Measurements from ENCODE around the gene WWOX.

DNA sequence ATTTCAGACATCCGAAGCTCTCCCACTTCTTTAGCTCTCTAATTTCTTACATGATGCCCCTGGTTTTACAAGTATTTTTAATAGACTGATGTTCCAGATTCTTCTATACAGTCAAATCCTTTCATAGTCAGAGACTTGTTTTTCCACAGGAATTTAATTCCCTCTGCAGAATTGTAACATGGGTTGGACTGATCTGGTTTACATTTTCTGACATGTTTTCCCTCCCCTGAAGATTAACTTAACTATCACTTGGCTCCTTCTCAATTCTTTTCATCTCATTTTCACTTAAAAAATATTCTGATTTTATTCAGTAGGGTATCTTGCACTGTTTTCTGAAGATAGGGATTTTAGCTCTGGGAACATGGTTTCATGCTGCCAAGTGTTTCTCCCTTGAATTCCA, 1148.9 kb downstream of the WWOX start:
- TF ChIP-seq, protein P1, sequence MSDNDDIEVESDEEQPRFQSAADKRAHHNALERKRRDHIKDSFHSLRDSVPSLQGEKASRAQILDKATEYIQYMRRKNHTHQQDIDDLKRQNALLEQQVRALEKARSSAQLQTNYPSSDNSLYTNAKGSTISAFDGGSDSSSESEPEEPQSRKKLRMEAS (IDR thresholded peaks at IDR 0.05) = no peak
- TF ChIP-seq CHD1 (IDR thresholded peaks at IDR 0.05; ENCODE audit: low read depth, low read length) = no peak
- no peak for TF ChIP-seq POLR2A (IDR thresholded peaks at IDR 0.05; ENCODE audit: control extremely low read depth in 1 of 2, low read depth in 2 of 2, low read length in 2 of 2)
- no peak for TF ChIP-seq KDM1A (IDR thresholded peaks at IDR 0.05; ENCODE audit: borderline replicate concordance, low read length)
- TF ChIP-seq, protein P2, sequence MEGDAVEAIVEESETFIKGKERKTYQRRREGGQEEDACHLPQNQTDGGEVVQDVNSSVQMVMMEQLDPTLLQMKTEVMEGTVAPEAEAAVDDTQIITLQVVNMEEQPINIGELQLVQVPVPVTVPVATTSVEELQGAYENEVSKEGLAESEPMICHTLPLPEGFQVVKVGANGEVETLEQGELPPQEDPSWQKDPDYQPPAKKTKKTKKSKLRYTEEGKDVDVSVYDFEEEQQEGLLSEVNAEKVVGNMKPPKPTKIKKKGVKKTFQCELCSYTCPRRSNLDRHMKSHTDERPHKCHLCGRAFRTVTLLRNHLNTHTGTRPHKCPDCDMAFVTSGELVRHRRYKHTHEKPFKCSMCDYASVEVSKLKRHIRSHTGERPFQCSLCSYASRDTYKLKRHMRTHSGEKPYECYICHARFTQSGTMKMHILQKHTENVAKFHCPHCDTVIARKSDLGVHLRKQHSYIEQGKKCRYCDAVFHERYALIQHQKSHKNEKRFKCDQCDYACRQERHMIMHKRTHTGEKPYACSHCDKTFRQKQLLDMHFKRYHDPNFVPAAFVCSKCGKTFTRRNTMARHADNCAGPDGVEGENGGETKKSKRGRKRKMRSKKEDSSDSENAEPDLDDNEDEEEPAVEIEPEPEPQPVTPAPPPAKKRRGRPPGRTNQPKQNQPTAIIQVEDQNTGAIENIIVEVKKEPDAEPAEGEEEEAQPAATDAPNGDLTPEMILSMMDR (IDR thresholded peaks at IDR 0.05; ENCODE audit: control extremely low read depth in 1 of 3, insufficient read depth in 1 of 3, low read depth in 1 of 3, low read length in 3 of 3) = no peak
- no peak for TF ChIP-seq POLR2AphosphoS5 (IDR thresholded peaks at IDR 0.05; ENCODE audit: low read depth, low read length)
- no peak for TF ChIP-seq RXRA (IDR thresholded peaks at IDR 0.05; ENCODE audit: insufficient read depth, low read depth, low read length)
- no peak for TF ChIP-seq BACH1 (IDR thresholded peaks at IDR 0.05; ENCODE audit: low read length)
- no peak for TF ChIP-seq TCF12 (IDR thresholded peaks at IDR 0.05; ENCODE audit: low read depth, low read length)

Measured in H1 (cell line).